Activated naive CD4-positive, alpha-beta T cell treated with anti-CD3 and anti-CD28 coated beads, Interleukin-2, amount 10 ng/mL, durations not matched to agents 7 days and 5 days (primary cell): ENCODE measurements around the gene KIAA0319L.

ENCODE experiments used
- CTCF ChIA-PET: fragments of 350-600 bp; sonication (Branson Sonifier 250); formaldehyde crosslinking; loops from one replicate; lab custom pipeline; 2021; ENCODE audit warnings: antibody characterized with exemption; lab: Charles Lee
- DNase-seq: peaks from one replicate; pipeline ENCODE4 v3.0.0-alpha.2; 2020
- H3K27ac Mint-ChIP-seq: one replicate; pipeline ENCODE4 v1.8.0; 2021; ENCODE audit warnings: mild to moderate bottlenecking, moderate library complexity, mixed read lengths
- H3K27me3 Mint-ChIP-seq: one replicate; pipeline ENCODE4 v1.8.0; 2021; ENCODE audit warnings: mild to moderate bottlenecking, mixed read lengths
- H3K36me3 Mint-ChIP-seq: one replicate; pipeline ENCODE4 v1.8.0; 2021; ENCODE audit warnings: mixed read lengths
- H3K4me1 Mint-ChIP-seq: one replicate; pipeline ENCODE4 v1.8.0; 2021; ENCODE audit warnings: mixed read lengths
- H3K4me3 Mint-ChIP-seq: one replicate; pipeline ENCODE4 v1.8.0; 2021; ENCODE audit warnings: mild to moderate bottlenecking, moderate library complexity, mixed read lengths
- H3K9me3 Mint-ChIP-seq: one replicate; pipeline ENCODE4 v1.8.0; 2021; ENCODE audit warnings: mixed read lengths

The KIAA0319L gene

DNA sequence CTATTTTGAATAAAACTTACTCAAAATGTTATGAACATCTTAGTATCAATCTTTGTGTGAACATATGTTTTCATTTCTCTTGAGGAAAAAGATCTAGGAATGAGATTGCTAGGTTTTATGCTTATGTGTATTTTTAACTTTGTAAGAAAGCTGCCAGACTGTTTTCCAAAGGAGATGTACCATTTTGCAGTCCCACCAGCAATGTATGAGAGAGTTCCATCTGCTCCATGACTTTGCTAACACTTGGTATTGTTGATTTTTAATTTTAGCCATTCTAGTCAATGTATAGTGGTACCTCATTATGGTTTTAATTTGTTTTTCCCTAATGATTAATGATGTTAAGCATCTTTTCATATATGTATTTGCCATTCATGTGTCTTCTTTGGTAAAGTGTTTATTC, 156.2 kb downstream of the KIAA0319L start:
- Mint-ChIP-seq H3K4me3 (no peak overlapping the region), H3K9me3 (no peaks in the 10 kb centered on the region), H3K27ac (no peak overlapping the region), H3K4me1 (peaks cover 3% of the 10 kb centered on the region), H3K27me3 (no peaks in the 10 kb centered on the region), H3K36me3 (peaks cover 40% of the 10 kb centered on the region)
- CTCF ChIA-PET: interaction anchor here (0.9 kb wide), 1 partner anchor 164 kb away, joined by 5 read pairs; no protein-coding TSS in a partner anchor
- DNase-seq: no peak

DNA sequence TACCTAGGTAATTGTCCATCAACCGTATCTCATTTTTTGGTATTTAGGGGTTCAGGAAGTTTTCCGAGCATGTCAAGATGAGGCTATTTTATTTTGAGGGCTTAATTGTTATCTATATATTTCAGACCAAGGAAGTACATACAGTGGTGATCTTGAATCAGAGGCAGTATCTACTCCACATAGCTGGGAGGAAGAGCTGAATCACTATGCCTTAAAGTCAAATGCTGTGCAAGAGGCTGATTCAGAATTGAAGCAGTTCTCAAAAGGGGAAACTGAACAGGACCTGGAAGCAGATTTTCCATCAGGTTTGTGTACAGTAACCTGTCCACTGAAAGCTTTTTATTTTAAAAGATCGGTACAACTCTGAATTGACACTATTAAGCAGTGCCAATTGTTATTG, 158.5 kb downstream of the KIAA0319L start:
- no peak for DNase-seq
- Mint-ChIP-seq H3K27ac (no peak overlapping the region), H3K4me1 (peaks cover 3% of the 10 kb centered on the region), H3K9me3 (no peaks in the 10 kb centered on the region), H3K27me3 (no peaks in the 10 kb centered on the region), H3K4me3 (no peak overlapping the region), H3K36me3 (peaks cover 43% of the 10 kb centered on the region)
- CTCF ChIA-PET: no interaction called here

DNA sequence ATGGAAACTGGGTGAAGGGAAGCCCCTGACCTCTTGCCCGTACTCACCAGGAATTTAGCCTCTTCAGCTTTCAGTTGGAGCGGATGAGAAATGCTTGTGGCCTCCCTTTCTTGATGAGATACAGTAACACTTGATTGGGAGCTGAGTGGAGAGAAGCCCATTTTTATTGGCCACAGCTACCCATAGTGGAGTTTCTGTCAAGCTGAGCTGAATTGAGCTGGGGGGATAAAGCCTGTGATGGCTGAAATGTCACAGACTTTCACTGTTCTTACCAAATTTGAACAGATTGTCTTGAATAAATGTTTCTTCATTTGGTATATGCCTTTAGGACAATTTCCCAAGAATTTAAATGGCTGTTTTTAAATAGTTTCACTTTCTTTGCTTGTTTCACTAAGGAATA, 162.8 kb downstream of the KIAA0319L start:
- Mint-ChIP-seq H3K36me3 (peaks cover 36% of the 10 kb centered on the region), H3K27ac (no peak overlapping the region)

DNA sequence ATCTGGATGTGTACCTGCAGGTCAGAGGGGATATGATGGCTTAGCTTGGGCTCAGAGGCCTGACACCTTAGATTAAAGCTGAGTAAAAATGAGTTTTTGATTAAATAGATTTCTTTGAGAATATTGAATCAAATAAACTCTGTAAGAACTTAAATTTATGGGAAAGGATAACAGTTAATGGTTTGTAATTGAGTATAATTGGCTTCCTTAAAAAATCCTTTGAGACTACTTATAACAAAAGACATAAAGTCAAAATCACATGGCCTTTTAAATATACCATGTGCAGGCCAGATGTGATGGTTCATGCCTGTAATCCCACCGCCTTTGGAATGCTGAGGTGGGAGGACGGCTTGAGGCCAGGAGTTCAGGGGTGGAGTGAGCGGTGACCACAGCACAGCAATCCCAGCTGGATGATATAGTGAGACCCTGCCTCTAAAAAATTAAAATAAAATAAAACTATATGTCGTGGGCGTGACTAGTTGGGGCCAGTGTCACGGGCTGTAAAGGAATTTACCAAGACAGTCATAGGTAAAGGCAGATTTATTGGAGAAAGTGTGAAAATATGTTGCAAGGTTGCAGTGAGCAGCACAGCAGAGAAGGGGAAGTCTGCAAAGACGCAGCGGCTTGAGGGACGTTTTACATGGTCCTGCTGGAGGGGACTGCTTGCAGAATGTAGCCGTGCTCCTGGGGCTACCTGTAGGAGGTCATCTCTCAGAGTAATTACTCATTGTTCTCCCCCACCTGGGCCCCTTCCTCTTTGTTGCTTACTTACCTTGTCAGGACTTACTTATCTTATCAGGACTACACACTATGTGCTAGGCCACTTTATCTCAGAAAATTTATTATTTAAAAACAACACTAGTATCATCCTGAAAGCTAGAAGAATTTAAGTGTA, 166.4 kb downstream of the KIAA0319L start:
- H3K4me3 Mint-ChIP-seq: no peak overlapping the region
- peaks cover 27% of the 10 kb centered on the region for H3K36me3 Mint-ChIP-seq
- no peaks in the 10 kb centered on the region for H3K4me1 Mint-ChIP-seq
- CTCF ChIA-PET: no interaction called here
- no peak overlapping the region for H3K27ac Mint-ChIP-seq
- H3K9me3 Mint-ChIP-seq: no peaks in the 10 kb centered on the region
- no peak for DNase-seq
- H3K27me3 Mint-ChIP-seq: no peaks in the 10 kb centered on the region

More for the DNA sequence above, 162.8 kb downstream of the KIAA0319L start:
- peaks cover 3% of the 10 kb centered on the region for H3K4me1 Mint-ChIP-seq
- no peaks in the 10 kb centered on the region for H3K9me3 Mint-ChIP-seq
- CTCF ChIA-PET: interaction anchor here (1.1 kb wide), 1 partner anchor 192 kb away, joined by 3 read pairs; no protein-coding TSS in a partner anchor
- no peak for DNase-seq
- no peak overlapping the region for H3K4me3 Mint-ChIP-seq
- H3K27me3 Mint-ChIP-seq: no peaks in the 10 kb centered on the region

DNA sequence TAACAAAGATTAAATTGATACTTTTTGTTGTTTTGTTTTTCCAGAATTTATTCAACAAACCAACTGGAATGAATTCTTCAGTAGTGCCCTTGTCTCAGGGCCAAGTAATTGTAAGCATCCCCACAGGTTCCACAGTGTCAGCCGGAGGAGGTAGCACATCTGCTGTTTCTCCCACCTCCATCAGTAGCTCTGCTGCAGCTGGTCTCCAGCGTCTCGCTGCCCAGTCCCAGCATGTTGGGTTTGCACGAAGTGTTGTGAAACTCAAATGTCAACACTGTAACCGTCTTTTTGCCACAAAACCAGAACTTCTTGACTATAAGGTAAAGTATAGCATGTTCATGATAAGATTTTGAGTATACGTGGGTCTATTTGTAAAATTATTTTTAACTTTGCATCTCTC, 170.2 kb downstream of the KIAA0319L start:
- no peaks in the 10 kb centered on the region for H3K27me3 Mint-ChIP-seq
- H3K36me3 Mint-ChIP-seq: peaks cover 17% of the 10 kb centered on the region
- CTCF ChIA-PET: no interaction called here
- no peaks in the 10 kb centered on the region for H3K4me1 Mint-ChIP-seq
- no peak for DNase-seq
- H3K4me3 Mint-ChIP-seq: no peak overlapping the region
- H3K9me3 Mint-ChIP-seq: no peaks in the 10 kb centered on the region
- no peak overlapping the region for H3K27ac Mint-ChIP-seq

DNA sequence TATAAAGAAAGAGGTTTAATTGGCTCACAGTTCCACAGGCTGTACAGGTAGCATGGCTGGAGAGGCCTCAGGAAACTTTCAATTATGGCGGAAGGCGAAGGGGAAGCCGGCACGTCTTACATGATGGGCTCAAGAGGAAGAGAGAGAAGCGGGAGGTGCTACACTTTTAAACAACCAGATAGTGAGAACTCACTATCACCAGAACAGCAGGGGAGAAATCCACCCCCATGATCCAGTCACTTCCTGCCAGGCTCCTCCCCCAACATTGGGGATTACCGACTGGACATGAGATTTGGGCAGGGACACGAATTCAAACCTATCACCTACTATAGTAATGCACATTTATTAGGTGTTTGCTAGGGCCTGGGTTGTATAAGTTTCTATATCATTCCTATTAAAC, 170.9 kb downstream of the KIAA0319L start:
- Mint-ChIP-seq H3K4me3 (no peak overlapping the region), H3K27ac (no peak overlapping the region), H3K9me3 (no peaks in the 10 kb centered on the region), H3K4me1 (no peaks in the 10 kb centered on the region), H3K27me3 (no peaks in the 10 kb centered on the region), H3K36me3 (peaks cover 17% of the 10 kb centered on the region)
- CTCF ChIA-PET: no interaction called here
- no peak for DNase-seq
